ENCODE measurements around the gene LAMA5. TPM values are rescaled to one million over a fixed set of nuclear protein-coding genes. Genes with fewer than 3 reads are reported as not detected.

The LAMA5 gene
- total RNA-seq, 1 donor from 2014 or later: 11.2 TPM

GRCh38 chr20:62371588-62372041 lies 4.5 kb upstream of the LAMA5 start:
- DNase-seq: no peak

DNA sequence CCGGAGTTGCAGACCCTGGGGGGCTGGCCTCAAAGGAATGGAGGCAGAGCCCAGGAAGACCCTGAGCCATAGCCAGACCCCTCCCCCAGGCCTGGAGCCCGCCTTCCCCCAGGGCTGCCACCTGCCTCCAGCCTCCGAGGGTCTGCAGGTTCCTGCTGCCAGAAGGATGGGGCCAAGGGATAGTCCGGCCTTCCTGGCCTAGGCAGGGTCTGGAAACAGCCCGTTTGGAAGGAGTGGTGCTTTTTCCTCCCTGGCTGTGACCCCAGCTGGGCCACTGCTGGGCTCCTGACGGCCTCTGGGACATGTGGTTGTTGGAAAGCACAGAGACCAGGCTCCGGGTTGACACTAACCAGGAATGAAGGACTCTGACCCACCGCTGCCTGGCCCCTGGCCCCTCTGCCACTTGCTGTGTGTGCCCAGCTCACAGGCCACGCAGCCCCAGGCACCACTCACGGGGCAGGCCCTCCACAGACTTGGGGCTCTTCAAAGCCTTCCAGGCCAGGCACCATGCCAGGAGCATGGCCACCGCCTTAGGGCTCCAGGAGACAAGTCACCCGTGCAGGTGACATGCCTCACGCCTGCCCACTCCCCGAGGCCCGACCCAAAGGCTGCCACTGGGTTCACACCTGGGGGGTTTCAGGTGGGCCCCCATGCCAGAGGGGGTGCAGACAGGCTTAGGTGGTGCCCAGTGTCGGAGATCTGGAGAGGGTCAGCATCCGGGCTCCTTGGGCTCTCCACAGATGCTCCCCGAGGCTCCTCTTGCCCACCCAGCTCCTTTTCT lies 3.9 kb upstream of the LAMA5 start:
- DNase-seq: no peak

GRCh38 chr20:62370115-62370806 lies 3.1 kb upstream of the LAMA5 start:
- no peak for DNase-seq

DNA sequence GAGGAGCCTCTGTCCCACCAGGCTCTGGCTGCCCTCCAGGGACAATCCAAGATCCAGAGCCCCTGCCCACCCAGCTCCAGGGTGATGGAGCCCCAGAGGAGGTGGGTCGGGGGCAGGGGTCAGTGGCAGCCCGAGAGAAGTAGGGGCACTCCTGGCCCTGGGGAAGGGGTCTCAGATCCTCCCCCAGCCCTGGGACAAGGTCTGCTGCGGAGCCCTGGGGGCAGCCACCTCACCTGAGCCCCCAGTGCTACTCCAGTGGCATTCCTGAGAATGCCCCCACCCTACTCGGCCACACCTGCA lies 2.7 kb upstream of the LAMA5 start:
- no peak for DNase-seq

GRCh38 chr20:62368976-62369814 lies 2.1 kb upstream of the LAMA5 start:
- no peak for DNase-seq

GRCh38 chr20:62368392-62368975 lies 1.4 kb upstream of the LAMA5 start:
- no peak for DNase-seq

GRCh38 chr20:62367633-62368391 lies 700 bp upstream of the LAMA5 start:
- DNase-seq: no peak

DNA sequence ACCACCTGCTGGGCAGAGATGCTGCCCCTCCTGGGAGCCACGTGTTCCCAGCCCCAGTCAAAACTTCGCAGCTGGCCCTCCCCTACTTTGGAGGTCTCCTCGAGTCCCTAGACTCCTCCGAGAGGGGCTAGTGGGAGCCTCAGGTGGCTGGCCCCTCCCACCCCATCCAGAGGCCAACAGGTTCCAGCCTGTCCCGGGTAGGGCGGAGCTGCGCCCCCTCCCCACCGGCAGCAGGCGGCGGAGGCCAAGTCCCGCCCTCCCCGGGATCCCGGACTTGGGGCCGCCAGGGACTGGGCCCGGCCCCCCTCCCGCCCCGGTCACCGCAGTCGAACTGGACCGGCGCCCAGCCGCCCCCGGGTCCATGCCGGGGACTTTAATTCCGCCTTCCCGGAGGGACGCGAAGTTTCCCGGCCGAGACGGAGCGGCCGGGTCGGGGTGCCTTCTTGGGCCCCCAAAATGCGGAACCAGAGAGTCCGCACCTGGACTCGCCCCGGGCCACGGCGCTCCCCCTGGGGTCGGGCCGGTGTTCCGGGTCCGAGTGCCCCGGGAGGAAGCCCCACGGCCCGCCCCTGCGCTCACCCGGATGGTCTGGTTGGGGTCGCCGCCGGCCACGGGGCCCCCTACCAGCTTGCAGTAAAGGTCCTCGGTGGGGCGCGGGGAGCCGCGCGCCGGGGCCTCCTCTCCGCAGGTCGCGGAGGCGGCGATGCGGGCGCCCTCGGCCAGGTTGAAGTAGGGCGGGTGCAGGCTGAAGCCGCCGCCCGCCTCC lies 559 bp downstream of the LAMA5 start:
- no peak for DNase-seq

DNA sequence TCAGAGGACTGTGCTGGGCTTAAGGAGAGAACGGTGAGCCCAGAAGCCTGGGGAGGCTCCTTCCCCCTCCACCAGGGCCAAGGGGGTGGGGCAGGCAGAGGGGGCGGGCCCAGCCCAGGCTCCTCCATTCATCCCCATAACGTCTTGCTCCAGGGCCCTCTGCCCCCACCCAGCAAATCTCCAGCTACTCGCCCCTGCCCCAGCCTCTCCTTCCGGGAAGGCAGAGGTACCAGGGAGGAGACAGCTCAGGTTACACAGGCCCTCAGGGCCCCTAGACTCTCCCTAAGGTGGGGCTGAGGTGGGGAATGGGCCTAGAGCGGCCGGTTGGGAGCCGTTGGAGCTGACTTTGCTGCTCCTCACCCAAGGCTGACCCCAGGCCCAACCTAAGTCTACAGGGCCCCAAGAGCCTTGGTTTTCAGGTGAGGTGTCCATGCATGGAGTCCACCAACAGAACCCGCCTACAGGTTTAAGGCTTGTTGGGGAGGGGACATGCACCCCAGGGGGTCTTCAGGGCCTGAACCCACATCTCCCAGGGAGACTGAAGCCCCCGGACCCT lies 1.2 kb downstream of the LAMA5 start:
- no peak for DNase-seq

- DNase-seq: no peak
These were observed 2.0 kb downstream of the LAMA5 start for GRCh38 chr20:62364911-62365736.

GRCh38 chr20:62363920-62364851 lies 2.9 kb downstream of the LAMA5 start:
- no peak for DNase-seq

DNA sequence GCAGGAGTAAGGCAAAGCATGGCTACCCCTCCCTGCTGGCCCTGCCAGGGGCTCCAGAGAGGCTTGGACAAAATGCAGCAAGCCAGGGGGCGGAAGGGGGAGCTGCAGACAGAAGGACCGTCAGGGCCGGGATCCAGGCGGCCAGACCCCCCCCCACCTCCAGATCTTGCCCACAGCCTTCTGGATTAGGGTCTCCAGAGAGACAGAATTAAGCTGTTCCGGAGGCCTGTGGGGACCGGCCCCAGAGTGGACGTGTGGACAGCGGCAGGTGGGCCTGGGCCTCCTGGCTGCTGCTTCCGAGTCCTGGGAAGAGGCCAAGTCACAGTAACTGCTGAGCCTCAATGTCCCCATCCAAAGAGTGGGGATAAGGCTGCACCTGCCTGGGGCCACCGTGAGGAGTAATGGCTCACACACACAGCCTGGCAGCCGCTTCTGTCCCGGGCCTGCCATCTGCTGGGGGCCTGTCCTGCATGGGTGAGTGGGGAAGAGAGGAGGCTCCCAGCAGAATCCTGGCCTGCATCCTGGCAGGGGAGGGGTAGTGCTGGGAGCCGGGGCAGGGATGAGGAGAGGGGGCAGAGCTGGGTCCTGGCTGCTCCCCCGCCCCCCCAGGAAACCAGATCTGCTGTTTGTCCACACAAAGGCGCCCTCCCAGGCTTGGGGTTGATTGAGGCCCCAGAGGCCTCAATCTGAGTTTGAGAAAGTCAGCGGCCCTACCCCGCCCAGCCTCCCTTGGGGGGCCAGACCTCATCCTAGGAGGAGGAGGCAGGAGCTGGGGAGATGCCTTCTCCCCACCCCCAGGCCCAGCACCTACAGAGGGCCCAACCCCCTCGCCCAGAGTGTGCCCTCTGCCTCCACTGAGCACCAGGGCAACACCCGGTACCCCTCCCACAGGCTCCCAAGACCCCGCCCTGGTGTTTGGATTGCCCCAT lies 3.9 kb downstream of the LAMA5 start:
- no peak for DNase-seq

DNA sequence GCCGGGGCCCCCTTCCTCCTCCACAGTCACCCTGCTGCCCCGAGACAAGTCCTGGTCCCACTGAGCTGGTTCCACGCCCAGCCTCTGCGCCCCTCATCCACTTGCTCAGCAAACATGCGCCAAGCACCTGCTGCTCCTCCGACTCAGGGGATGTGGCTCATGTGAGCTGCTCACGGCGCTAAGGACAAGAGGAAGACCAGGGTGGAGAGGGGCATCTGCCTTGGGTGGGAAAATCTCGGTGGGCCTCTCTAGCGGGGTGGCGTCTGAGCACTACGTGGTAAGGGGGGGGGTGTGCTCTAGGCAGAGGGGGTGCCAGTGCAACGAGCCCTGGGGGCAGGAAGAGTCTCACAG lies 4.5 kb downstream of the LAMA5 start:
- no peak for DNase-seq

DNA sequence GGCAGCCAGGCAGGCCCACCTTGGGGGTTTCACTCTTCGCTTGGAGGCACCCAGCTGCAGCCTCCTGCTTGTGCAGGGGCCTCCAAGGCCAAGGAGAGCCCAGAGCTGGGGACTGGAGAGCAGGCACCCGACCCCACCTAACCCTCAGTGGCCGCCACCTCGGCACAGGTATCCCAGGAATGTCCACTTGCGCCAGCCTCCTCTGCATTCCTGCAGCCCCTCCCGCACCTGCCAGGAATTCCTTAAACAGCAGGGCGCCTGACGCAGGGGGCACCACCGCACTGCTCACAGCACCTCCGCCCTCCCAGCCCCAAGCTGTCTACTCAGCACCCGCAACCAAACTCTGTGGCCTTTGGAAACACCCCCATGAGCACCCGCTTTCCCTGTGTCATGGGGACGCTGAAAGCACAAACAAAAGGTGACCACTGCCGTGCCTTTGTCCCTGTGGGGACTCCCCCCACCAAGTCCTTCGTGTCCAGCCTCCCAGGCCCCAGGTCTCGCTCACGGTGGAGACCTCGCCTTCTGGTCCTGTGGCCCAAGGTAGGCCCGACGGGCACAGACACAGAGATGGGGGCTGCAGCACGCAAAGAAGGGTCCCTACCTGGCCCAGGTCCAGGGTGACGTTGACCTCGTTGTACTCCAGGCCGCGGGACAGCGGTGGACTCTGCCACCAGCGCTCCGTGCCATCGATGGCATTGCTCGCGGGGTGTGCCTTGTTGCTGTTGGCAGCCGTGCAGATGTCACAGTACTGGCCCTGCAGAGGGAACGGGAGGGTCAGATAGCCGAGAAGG lies 5.1 kb downstream of the LAMA5 start:
- no peak for DNase-seq

DNA sequence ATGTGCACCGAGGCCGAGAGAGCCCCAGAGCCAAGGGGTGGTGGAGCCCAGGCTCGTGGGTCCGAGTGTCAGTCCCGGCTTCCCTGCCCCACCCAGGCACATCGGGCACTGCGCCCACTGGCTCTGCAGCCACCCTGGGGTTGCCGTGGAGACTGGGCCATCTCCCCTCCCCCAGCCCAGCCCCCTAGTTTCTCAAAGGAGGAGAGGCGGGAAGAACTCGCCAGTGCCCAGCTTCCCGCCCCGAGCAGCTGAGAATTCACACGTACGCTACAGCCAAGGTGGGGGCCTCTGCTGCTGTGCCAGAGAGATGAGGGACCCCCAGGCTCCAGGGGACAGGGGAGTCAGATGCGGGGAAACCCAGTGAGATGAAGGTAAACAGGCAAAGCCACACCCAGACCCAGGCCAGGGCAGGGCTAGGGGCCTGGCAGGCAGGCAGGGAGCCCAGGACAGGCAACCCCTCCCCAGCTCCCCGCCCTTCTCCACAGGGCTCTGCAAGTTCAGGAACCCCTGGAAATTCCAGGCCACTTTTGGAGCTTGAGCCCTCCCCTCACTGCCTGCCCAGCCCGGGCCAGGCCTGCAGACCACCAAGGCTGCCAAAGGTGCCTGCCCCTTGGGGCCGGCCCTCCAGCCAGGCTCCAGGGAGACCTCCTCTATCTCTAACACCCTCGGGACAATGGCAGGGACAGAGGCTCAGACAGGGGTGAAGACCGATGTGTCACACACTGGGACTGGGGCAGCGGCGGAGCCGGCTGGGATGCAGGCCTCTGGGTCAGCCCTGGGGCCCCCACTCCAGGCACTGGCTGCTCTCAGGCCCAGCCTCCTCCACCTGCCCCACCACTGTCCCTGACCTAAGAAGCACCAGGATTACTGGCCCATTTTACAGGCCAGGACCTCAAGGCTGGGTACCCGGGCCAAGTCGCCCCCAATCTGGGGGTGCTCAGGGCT lies 6.0 kb downstream of the LAMA5 start:
- no peak for DNase-seq

All from occipital lobe (tissue), 2 donors.